SK-N-SH (cell line): Measurements from ENCODE around the gene BDKRB1. TPM values are rescaled to one million over a fixed set of nuclear protein-coding genes. Genes with fewer than 3 reads are reported as not detected.

ENCODE experiments used
- CHD2 ChIP-seq: fragments of 150-350 bp; IDR thresholded peaks from 2 replicates; pipeline ENCODE4 v1.6.1; 2018; ENCODE audit warnings: low read length; ENCODE audit not compliant: partially characterized antibody
- CTCF ChIP-seq: fragments of 200-600 bp; sonication (generic); IDR thresholded peaks from 2 replicates; pipeline ENCODE4 v1.6.1; 2017; ENCODE audit warnings: antibody characterized with exemption, mild to moderate bottlenecking, moderate library complexity
- ELF1 ChIP-seq: IDR thresholded peaks from 2 replicates; pipeline ENCODE4 v1.4.0; 2012
- EP300 ChIP-seq, 2 experiments: IDR thresholded peaks; 2 replicates each; pipeline versions ENCODE4 v1.4.0 to v1.6.1; 2012; ENCODE audit warnings: borderline replicate concordance in 1 of 2, low read depth in 1 of 2, low read length in 1 of 2
- FOSL2 ChIP-seq: IDR thresholded peaks from 2 replicates; pipeline ENCODE4 v1.4.0; 2012; ENCODE audit warnings: low read depth, mild to moderate bottlenecking, moderate library complexity, borderline replicate concordance
- GABPA ChIP-seq: IDR thresholded peaks from 2 replicates; pipeline ENCODE4 v1.4.0; 2012; ENCODE audit warnings: low read depth, mild to moderate bottlenecking
- MAX ChIP-seq: IDR thresholded peaks from 2 replicates; pipeline ENCODE4 v1.4.0; 2012; ENCODE audit warnings: low read depth
- MEF2A ChIP-seq: IDR thresholded peaks from 2 replicates; pipeline ENCODE4 v1.4.0; 2012; ENCODE audit warnings: low read depth, borderline replicate concordance
- MXI1 ChIP-seq: IDR thresholded peaks from 2 replicates; pipeline ENCODE4 v1.6.1; 2012; ENCODE audit warnings: mild to moderate bottlenecking, low read depth, low read length, improper control_type of control experiment
- NFIC ChIP-seq: IDR thresholded peaks from 2 replicates; pipeline ENCODE4 v1.4.0; 2012; ENCODE audit warnings: borderline replicate concordance
- PBX3 ChIP-seq: IDR thresholded peaks from 2 replicates; pipeline ENCODE4; 2012
- POLR2AphosphoS5 ChIP-seq: IDR thresholded peaks from 2 replicates; pipeline ENCODE4 v1.6.1; 2012; ENCODE audit warnings: low read depth, low read length
- RAD21 ChIP-seq: IDR thresholded peaks from 2 replicates; pipeline ENCODE4 v1.6.1; 2012; ENCODE audit warnings: mild to moderate bottlenecking, low read length
- REST ChIP-seq: IDR thresholded peaks from 2 replicates; pipeline ENCODE4 v1.6.1; 2012; ENCODE audit warnings: mild to moderate bottlenecking, low read depth, low read length, moderate library complexity
- RFX5 ChIP-seq: IDR thresholded peaks from 2 replicates; pipeline ENCODE4 v1.6.1; 2012; ENCODE audit warnings: mild to moderate bottlenecking, improper control_type of control experiment, low read length
- SIN3A ChIP-seq: IDR thresholded peaks from 2 replicates; pipeline ENCODE4 v1.6.1; 2012; ENCODE audit warnings: low read depth, mild to moderate bottlenecking, low read length, moderate library complexity, borderline replicate concordance
- SMC3 ChIP-seq: IDR thresholded peaks from 2 replicates; pipeline ENCODE4 v1.6.1; 2012; ENCODE audit warnings: low read depth, low read length, improper control_type of control experiment
- TAF1 ChIP-seq: IDR thresholded peaks from 2 replicates; pipeline ENCODE4 v1.6.1; 2012; ENCODE audit warnings: low read depth, mild to moderate bottlenecking, low read length, moderate library complexity, borderline replicate concordance
- TCF12 ChIP-seq: IDR thresholded peaks from 2 replicates; pipeline ENCODE4 v1.4.0; 2012
- USF1 ChIP-seq: IDR thresholded peaks from 2 replicates; pipeline ENCODE4 v1.4.0; 2012; ENCODE audit warnings: low read depth, borderline replicate concordance
- USF2 ChIP-seq: fragments of 150-350 bp; IDR thresholded peaks from 2 replicates; pipeline ENCODE4 v1.6.1; 2017; ENCODE audit warnings: antibody characterized with exemption, low read length, low read depth, borderline replicate concordance
- YY1 ChIP-seq: IDR thresholded peaks from 2 replicates; pipeline ENCODE4 v1.4.0; 2012; ENCODE audit warnings: low read depth, mild to moderate bottlenecking
- polyA plus RNA-seq, 3 experiments: library from polyadenylated mRNA; depleted of rRNA; stranded (reverse); fragments of >200 nt; gene quantifications; 2 replicates each; pipeline ENCODE4 v1.2.3, GENCODE V29; 2012

The BDKRB1 gene
- polyA plus RNA-seq, 1 of the 3 experiments (the other 2 are of a cell fraction): 14.4 TPM

- TF ChIP-seq MXI1 (no peak), USF1 (0 out of 2 replicates have a peak, but pooled peaks have one; percentile 41), SIN3A (no peak; the same call in 1 of the 2 replicates), SMC3 (no peak), EP300 (IDR thresholded peaks at IDR 0.05; ENCODE audit: borderline replicate concordance in 1 of 2, low read depth in 1 of 2, low read length in 1 of 2) (peak; percentile 14 to 86; a peak in 3 of 4 replicates), POLR2AphosphoS5 (peak; percentile 58; the same call in 1 of the 2 replicates), FOSL2 (peak; percentile 73; the same call in 1 of the 2 replicates), TAF1 (no peak), MEF2A (0 out of 2 replicates have a peak, but pooled peaks have one; percentile 23), RFX5 (no peak), TCF12 (peak; percentile 93), MAX (peak; percentile 87), GABPA (no peak), PBX3 (peak; percentile 82), NFIC (peak; percentile 75), REST (no peak), CTCF (no peak), CHD2 (no peak), USF2 (no peak), YY1 (no peak; the same call in 1 of the 2 replicates), ELF1 (no peak), RAD21 (no peak)
Observed at GRCh38 chr14:96249029-96249428, 7.0 kb upstream of the BDKRB1 start (continued).
